ENCODE data around the gene ANTXR1. TPM values are rescaled to one million over a fixed set of nuclear protein-coding genes. Genes with fewer than 3 reads are reported as not detected.

The ANTXR1 gene
- total RNA-seq, 4 donors from 2014 or later = 52.8 to 116 (median 98.9) TPM

DNA sequence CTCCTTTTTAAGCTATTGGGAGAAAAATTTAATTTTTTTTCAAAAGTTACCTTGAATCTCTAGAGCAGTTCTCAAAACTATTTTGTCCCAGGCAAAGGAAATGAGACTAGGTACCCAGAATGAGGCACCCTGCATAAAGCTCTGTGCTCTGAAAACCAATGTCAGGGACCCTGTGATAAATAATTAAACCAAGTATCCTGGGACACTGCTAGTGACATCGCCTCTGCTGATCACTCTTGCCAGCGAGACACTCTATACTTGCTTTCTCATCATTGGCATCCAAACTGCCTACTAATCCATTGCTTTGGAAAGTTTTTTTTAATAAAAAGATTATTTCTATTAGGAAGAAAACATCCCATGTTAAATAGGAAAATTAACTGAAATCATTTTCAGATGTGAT lies 37.1 kb upstream of the ANTXR1 start:
- Histone ChIP-seq H3K36me3 (no peaks in the 10 kb centered on the region), H3K4me3 (no peak overlapping the region), H3K27ac (no peak overlapping the region), H3K27me3 (no peaks in the 10 kb centered on the region), H3K9me3 (no peaks in the 10 kb centered on the region), H3K4me1 (no peaks in the 10 kb centered on the region)
- 93 to 96% methylated on average over 2 of the region's 2 CpGs for WGBS, 2 donors (ENCODE audit: low coverage in 1 of 2)
- ATAC-seq = no peak
- TF ChIP-seq, protein P1, sequence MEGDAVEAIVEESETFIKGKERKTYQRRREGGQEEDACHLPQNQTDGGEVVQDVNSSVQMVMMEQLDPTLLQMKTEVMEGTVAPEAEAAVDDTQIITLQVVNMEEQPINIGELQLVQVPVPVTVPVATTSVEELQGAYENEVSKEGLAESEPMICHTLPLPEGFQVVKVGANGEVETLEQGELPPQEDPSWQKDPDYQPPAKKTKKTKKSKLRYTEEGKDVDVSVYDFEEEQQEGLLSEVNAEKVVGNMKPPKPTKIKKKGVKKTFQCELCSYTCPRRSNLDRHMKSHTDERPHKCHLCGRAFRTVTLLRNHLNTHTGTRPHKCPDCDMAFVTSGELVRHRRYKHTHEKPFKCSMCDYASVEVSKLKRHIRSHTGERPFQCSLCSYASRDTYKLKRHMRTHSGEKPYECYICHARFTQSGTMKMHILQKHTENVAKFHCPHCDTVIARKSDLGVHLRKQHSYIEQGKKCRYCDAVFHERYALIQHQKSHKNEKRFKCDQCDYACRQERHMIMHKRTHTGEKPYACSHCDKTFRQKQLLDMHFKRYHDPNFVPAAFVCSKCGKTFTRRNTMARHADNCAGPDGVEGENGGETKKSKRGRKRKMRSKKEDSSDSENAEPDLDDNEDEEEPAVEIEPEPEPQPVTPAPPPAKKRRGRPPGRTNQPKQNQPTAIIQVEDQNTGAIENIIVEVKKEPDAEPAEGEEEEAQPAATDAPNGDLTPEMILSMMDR (IDR thresholded peaks at IDR 0.05) = no peak
- TF ChIP-seq POLR2AphosphoS5 (IDR thresholded peaks at IDR 0.05) = no peak
- TF ChIP-seq EP300 (IDR thresholded peaks at IDR 0.05) = no peak

DNA sequence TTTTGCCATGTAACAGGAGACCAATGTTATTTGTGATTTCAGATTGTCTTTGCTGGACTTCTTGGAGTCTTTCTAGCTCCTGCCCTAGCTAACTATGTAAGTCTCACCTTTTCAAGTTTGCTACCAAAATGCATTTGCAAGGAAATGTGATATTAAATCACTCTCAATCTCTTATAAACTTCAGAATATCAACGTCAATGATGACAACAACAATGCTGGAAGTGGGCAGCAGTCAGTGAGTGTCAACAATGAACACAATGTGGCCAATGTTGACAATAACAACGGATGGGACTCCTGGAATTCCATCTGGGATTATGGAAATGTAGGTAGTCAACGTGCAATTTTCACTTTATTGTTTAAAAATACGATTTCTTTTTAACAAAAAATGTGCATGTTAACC lies 35.5 kb upstream of the ANTXR1 start:
- Histone ChIP-seq H3K4me3 (no peak overlapping the region), H3K9me3 (no peaks in the 10 kb centered on the region), H3K27ac (no peak overlapping the region), H3K27me3 (no peaks in the 10 kb centered on the region), H3K4me1 (no peaks in the 10 kb centered on the region), H3K36me3 (no peaks in the 10 kb centered on the region)
- no peak for TF ChIP-seq EP300 (IDR thresholded peaks at IDR 0.05)
- TF ChIP-seq POLR2A (IDR thresholded peaks at IDR 0.05) = no peak
- TF ChIP-seq POLR2AphosphoS5 (IDR thresholded peaks at IDR 0.05) = no peak
- TF ChIP-seq, protein P1 (IDR thresholded peaks at IDR 0.05) = no peak
- ATAC-seq = no peak
- WGBS, 2 donors (ENCODE audit: low coverage in 1 of 2) = 78 to 79% methylated on average over 4 of the region's 4 CpGs

- Histone ChIP-seq H3K27me3 (no peaks in the 10 kb centered on the region), H3K4me1 (no peaks in the 10 kb centered on the region), H3K4me3 (no peak overlapping the region), H3K36me3 (no peaks in the 10 kb centered on the region), H3K9me3 (no peaks in the 10 kb centered on the region), H3K27ac (no peak overlapping the region)
- 74 to 85% methylated on average over 3 of the region's 3 CpGs for WGBS, 2 donors (ENCODE audit: low coverage in 1 of 2)
- ATAC-seq = no peak
- TF ChIP-seq POLR2AphosphoS5 (IDR thresholded peaks at IDR 0.05) (no peak), POLR2A (IDR thresholded peaks at IDR 0.05) (no peak), EP300 (IDR thresholded peaks at IDR 0.05) (no peak)
Observed at GRCh38 chr2:68978098-68978497, 34.9 kb upstream of the ANTXR1 start.

DNA sequence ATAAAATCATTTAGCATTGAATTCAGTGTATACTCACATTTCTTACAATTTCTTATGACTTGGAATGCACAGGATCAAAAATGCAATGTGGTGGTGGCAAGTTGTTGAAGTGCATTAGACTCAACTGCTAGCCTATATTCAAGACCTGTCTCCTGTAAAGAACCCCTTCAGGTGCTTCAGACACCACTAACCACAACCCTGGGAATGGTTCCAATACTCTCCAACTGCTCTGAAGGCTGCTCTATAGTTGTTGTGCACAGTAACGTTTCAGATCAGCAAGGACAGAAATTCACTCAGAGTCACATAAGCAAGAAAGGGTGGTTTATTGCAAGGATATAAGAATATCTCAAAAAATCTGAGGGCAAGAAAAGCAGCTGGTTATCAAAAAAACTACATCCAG lies 32.0 kb upstream of the ANTXR1 start:
- Histone ChIP-seq H3K27me3 (no peaks in the 10 kb centered on the region), H3K27ac (no peak overlapping the region), H3K36me3 (no peaks in the 10 kb centered on the region), H3K4me3 (no peak overlapping the region), H3K4me1 (no peaks in the 10 kb centered on the region), H3K9me3 (no peaks in the 10 kb centered on the region)
- WGBS, 2 donors (ENCODE audit: low coverage in 1 of 2) = 64 to 75% methylated on average over 1 of the region's 1 CpG
- no peak for ATAC-seq
- TF ChIP-seq POLR2A (IDR thresholded peaks at IDR 0.05) (no peak), POLR2AphosphoS5 (IDR thresholded peaks at IDR 0.05) (no peak), EP300 (IDR thresholded peaks at IDR 0.05) (no peak)
- TF ChIP-seq, protein P1 (IDR thresholded peaks at IDR 0.05) = no peak

- H3K9me3 ChIP-seq = no peaks in the 10 kb centered on the region
- H3K4me3 ChIP-seq = no peak overlapping the region
- no peaks in the 10 kb centered on the region for H3K36me3 ChIP-seq
- ATAC-seq = no peak
- no peaks in the 10 kb centered on the region for H3K27me3 ChIP-seq
- WGBS, 2 donors (ENCODE audit: low coverage in 1 of 2) = 60 to 100% methylated on average over 1 of the region's 5 CpGs
- TF ChIP-seq, protein P1 (IDR thresholded peaks at IDR 0.05) = no peak
- TF ChIP-seq POLR2AphosphoS5 (IDR thresholded peaks at IDR 0.05) (no peak), POLR2A (IDR thresholded peaks at IDR 0.05) (no peak), EP300 (IDR thresholded peaks at IDR 0.05) (no peak)
- H3K27ac ChIP-seq = no peak overlapping the region
- H3K4me1 ChIP-seq = no peaks in the 10 kb centered on the region
Observed at GRCh38 chr2:68987021-68987503, 25.9 kb upstream of the ANTXR1 start.

Measured in gastroesophageal sphincter (tissue), 4 donors.